GM12891 (cell line): ENCODE results near the gene NUP62CL.

ENCODE experiments used
- POLR2A ChIP-seq: IDR thresholded peaks from 2 replicates; pipeline ENCODE4 v1.6.1; 2011; ENCODE audit warnings: low read depth, low read length, control low read depth
- POLR2AphosphoS5 ChIP-seq: IDR thresholded peaks from 2 replicates; pipeline ENCODE4 v1.6.1; 2011; ENCODE audit warnings: low read depth, low read length, control low read depth

DNA sequence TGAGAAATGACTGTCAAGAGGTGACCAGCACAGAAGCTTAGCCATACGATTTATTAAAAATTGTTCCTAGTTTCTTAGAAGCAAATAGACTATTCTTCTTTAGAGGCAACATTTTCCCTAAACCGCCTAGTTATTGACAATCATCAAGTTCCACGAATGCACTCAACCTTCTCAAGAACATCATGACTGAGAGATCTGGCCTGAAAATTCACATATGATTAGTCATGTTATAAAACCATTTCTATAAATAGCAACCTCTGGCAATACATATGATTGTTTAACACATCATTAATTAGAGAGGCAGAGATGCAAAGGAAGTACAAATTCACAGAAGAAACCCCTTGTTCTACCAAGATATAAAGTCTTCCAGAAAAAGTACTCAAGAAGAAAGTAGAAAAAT, 6.7 kb downstream of the NUP62CL start:
- TF ChIP-seq POLR2AphosphoS5 (no peak), POLR2A (no peak)
